HepG2 (cell line): ENCODE results near the gene UBQLN1. TPM values are rescaled to one million over a fixed set of nuclear protein-coding genes. Genes with fewer than 3 reads are reported as not detected.

Experiments
- ATAC-seq: fragments of 200-7000 bp; cut with Tn5 transposase; 3 replicates; pipeline ENCODE4 v1.9.1; 2020; ENCODE audit warnings: mild to moderate bottlenecking, moderate library complexity
- BruUV-seq: library from RNA; stranded (reverse); fragments of 400-500 nt; replicated peaks from 2 replicates; lab custom pipeline; 2021; lab: Mats Ljungman, UMichigan
- CTCF ChIA-PET: fragments of 300-600 bp; formaldehyde crosslinking; extraction: SDS; loops from one replicate; lab custom pipeline; 2021; ENCODE audit warnings: low total read pairs, inconsistent platforms, low intra/inter-chr PET ratio; lab: Yijun Ruan, JAX
- POLR2A ChIA-PET: fragments of 350-600 bp; sonication (Branson Sonifier 250); formaldehyde crosslinking; loops from one replicate; lab custom pipeline; 2020; ENCODE audit warnings: antibody characterized with exemption, inconsistent platforms; lab: Yijun Ruan, JAX
- DNase-seq: peaks from one replicate; pipeline ENCODE4 v3.0.0-alpha.2; 2015; ENCODE audit warnings: low spot score
- FAIRE-seq: peaks from 3 replicates; lab custom pipeline; 2011; peaks lifted over from hg19 to GRCh38; lab: Jason Lieb, UNC
- H2AFZ ChIP-seq: one replicate; pipeline ENCODE4 v1.6.1; 2011; ENCODE audit warnings: low read length, inconsistent platforms
- H3K27ac ChIP-seq: fragments of 300-600 bp; 3 replicates; pipeline ENCODE4 v1.8.0; 2011; ENCODE audit warnings: mixed run types, mild to moderate bottlenecking, mixed read lengths, low read length, inconsistent platforms; ENCODE audit not compliant: insufficient read depth; ENCODE audit errors: extremely low read length
- H3K27me3 ChIP-seq, 2 experiments: fragments of 200-600 bp in 1 of 2; 2 replicates in 1 of 2; 3 replicates in 1 of 2; pipeline versions ENCODE4 v1.6.0 to v1.8.0; 2011; ENCODE audit warnings: low read length in 2 of 2, mild to moderate bottlenecking in 2 of 2, moderate library complexity in 2 of 2, inconsistent platforms in 1 of 2; ENCODE audit not compliant: insufficient read depth in 2 of 2, control insufficient read depth in 1 of 2
- H3K36me3 ChIP-seq, 2 experiments: fragments of 200-600 bp in 1 of 2; replicated peaks in 1 of 2; 2 replicates in 1 of 2; 3 replicates in 1 of 2; pipeline versions ENCODE4 v1.5.1 to v1.8.0; 2011; ENCODE audit warnings: low read length in 2 of 2, inconsistent platforms in 1 of 2; ENCODE audit not compliant: insufficient read depth in 2 of 2, control insufficient read depth in 1 of 2
- H3K4me1 ChIP-seq: 2 replicates; pipeline ENCODE4 v1.5.1; 2012; ENCODE audit warnings: low read length, inconsistent platforms; ENCODE audit not compliant: insufficient read depth
- H3K4me2 ChIP-seq: 2 replicates; pipeline ENCODE4 v1.6.0; 2011; ENCODE audit warnings: low read depth, low read length, inconsistent platforms
- H3K4me3 ChIP-seq, 3 experiments: fragments of 200-600 bp in 1 of 3; sonication (generic), shearing (Covaris generic) in 1 of 3; replicated peaks in 1 of 3; 2 replicates each; pipeline ENCODE4 v1.5.1; 2011 to 2016; ENCODE audit warnings: low read length in 3 of 3, inconsistent platforms in 2 of 3, low read depth in 2 of 3, mild to moderate bottlenecking in 2 of 3, control low read depth in 1 of 3, mixed read lengths in 1 of 3; ENCODE audit not compliant: insufficient read depth in 1 of 3
- H3K79me2 ChIP-seq: one replicate; pipeline ENCODE4 v1.6.1; 2011; ENCODE audit warnings: low read length, inconsistent platforms; ENCODE audit not compliant: insufficient read depth
- H3K9ac ChIP-seq: 2 replicates; pipeline ENCODE4 v1.6.0; 2011; ENCODE audit warnings: mild to moderate bottlenecking, low read depth, low read length, inconsistent platforms; ENCODE audit not compliant: insufficient read depth
- H3K9me3 ChIP-seq: 2 replicates; pipeline ENCODE4 v1.5.1; 2012; ENCODE audit warnings: mild to moderate bottlenecking, low read length
- H4K20me1 ChIP-seq: 2 replicates; pipeline ENCODE4 v1.6.0; 2011; ENCODE audit warnings: inconsistent platforms, mild to moderate bottlenecking, low read length, moderate library complexity; ENCODE audit not compliant: insufficient read depth
- BORCS8-MEF2B ChIP-seq: sonication (generic); formaldehyde crosslinking; IDR thresholded peaks from 2 replicates; pipeline ENCODE4 v1.8.0; 2022; ENCODE audit warnings: mild to moderate bottlenecking, missing genetic modification reagents
- ESRRA ChIP-seq: sonication (generic); formaldehyde crosslinking; IDR thresholded peaks from 2 replicates; pipeline ENCODE4 v1.5.1; 2020; ENCODE audit warnings: mild to moderate bottlenecking, low read depth, missing genetic modification reagents
- HBP1 ChIP-seq: IDR thresholded peaks from 2 replicates; pipeline ENCODE4 v1.6.1; 2016; ENCODE audit warnings: low read depth, control low read depth
- IKZF4 ChIP-seq: sonication (generic); formaldehyde crosslinking; IDR thresholded peaks from 2 replicates; pipeline ENCODE4 v1.5.1; 2020; ENCODE audit warnings: borderline replicate concordance, mild to moderate bottlenecking, low read depth, missing genetic modification reagents; ENCODE audit errors: not compliant biosample characterization
- KDM5A ChIP-seq: fragments of 200-600 bp; sonication (generic); IDR thresholded peaks from 2 replicates; pipeline ENCODE4 v1.7.0; 2018; ENCODE audit warnings: antibody characterized with exemption, mild to moderate bottlenecking, low read length, borderline replicate concordance
- NFIC ChIP-seq: IDR thresholded peaks from 2 replicates; pipeline ENCODE4 v1.6.1; 2012; ENCODE audit warnings: mild to moderate bottlenecking, low read length, inconsistent platforms
- ZBTB25 ChIP-seq: IDR thresholded peaks from 2 replicates; pipeline ENCODE4 v1.6.1; 2018; ENCODE audit warnings: missing genetic modification reagents
- ZNF275 ChIP-seq: sonication (generic); formaldehyde crosslinking; IDR thresholded peaks from 2 replicates; pipeline ENCODE4 v1.8.0; 2022; ENCODE audit warnings: missing genetic modification reagents, mild to moderate bottlenecking, inconsistent platforms, borderline replicate concordance
- ZNF362 ChIP-seq: sonication (generic); formaldehyde crosslinking; IDR thresholded peaks from 2 replicates; pipeline ENCODE4 v1.4.0; 2020; ENCODE audit warnings: missing genetic modification reagents, mild to moderate bottlenecking, borderline replicate concordance
- WGBS: methylation state at CpG from one replicate; pipeline ENCODE4 v1.1.6; 2017; ENCODE audit warnings: low lambda C conversion rate; 5-methylcytosine and 5-hydroxymethylcytosine counted together
- in situ Hi-C: cut with HindIII; loops from 2 replicates; pipeline ENCODE4 v1.10.0; 2017; ENCODE audit warnings: low pct_unique_long_range_greater_than_20kb; ENCODE audit not compliant: extremely low pct_ligation_motif_present
- intact Hi-C: fragments of 100-400 bp; cut with micrococcal nuclease; formaldehyde crosslinking; loops from one replicate; pipeline ENCODE4 v1.10.0; 2022; ENCODE audit not compliant: unreplicated experiment
- polyA plus RNA-seq, 8 experiments: library from polyadenylated mRNA; depleted of rRNA in 3 of 8; stranded (reverse) in 7 of 8; unstranded in 1 of 8; fragments of >200 nt; fragmentation: Illumina TruSeq in 4 of 8; extraction: Trizol in 4 of 8; gene quantifications; 2 replicates each; pipeline versions ENCODE4 v1.2.1 to v1.2.3, GENCODE V29; 2011 to 2016; ENCODE audit warnings: low read depth in 4 of 8, missing spikeins in 1 of 8, mixed read lengths in 1 of 8; ENCODE audit not compliant: insufficient read depth in 1 of 8
- total RNA-seq, 5 experiments: library from RNA; depleted of rRNA; stranded (reverse); fragments of >200 nt; fragmentation: Illumina TruSeq; extraction: Trizol; gene quantifications; 2 replicates each; pipeline ENCODE4 v1.2.3, GENCODE V29; 2016; ENCODE audit warnings: low read depth in 1 of 5

UBQLN1 gene
- total and polyA plus RNA-seq, 2 of the 13 experiments (the other 11 are each of a cell fraction or from before 2014, with no cell fraction given), result 78.1 to 83.8 TPM

GRCh38 chr9:83629433-83630104, 78.2 kb downstream of the UBQLN1 start:
- H3K27me3 ChIP-seq, result no peaks in the 10 kb centered on the region
- intact Hi-C loops, result loop anchor here (1.0 kb wide), 1 partner anchor 8 kb away; no protein-coding TSS in a partner anchor
- TF ChIP-seq BORCS8-MEF2B (CRISPR knock-in tag) (peak; percentile 47; the same call in 1 of the 2 replicates), KDM5A (peak; percentile 38; the same call in 1 of the 2 replicates), ZBTB25 (CRISPR knock-in tag) (0 out of 2 replicates have a peak, but pooled peaks have one; percentile 29), ZNF275 (CRISPR knock-in tag) (no peak), NFIC (peak; percentile 78), IKZF4 (CRISPR knock-in tag) (peak; percentile 80), HBP1 (peak; percentile 84; the same call in 1 of the 2 replicates), ZNF362 (CRISPR knock-in tag) (peak; percentile 41; the same call in 1 of the 2 replicates), ESRRA (CRISPR knock-in tag) (peak; percentile 94)

More at GRCh38 chr9:83629433-83630104, 78.2 kb downstream of the UBQLN1 start:
- peak overlapping the region; percentile 46 for H3K9ac ChIP-seq
- WGBS, result 13% methylated on average over 7 of the region's 7 CpGs
- H3K79me2 ChIP-seq, result no peaks in the 10 kb centered on the region
- peak overlapping the region; percentile 95 for H3K27ac ChIP-seq
- H2AFZ ChIP-seq, result no peak overlapping the region
- H4K20me1 ChIP-seq, result no peaks in the 10 kb centered on the region
- CTCF ChIA-PET, result no interaction called here
- in situ Hi-C loops, result no loop called here
- DNase-seq (peak; percentile 88), ATAC-seq (peak; percentile 95), FAIRE-seq (peak; percentile 85)
- H3K4me3 ChIP-seq, result peak overlapping the region in 1 of 3 experiments; percentile 26; a peak in 2 of 6 replicates
- peaks cover 56% of the 10 kb centered on the region for H3K4me1 ChIP-seq
- peak overlapping the region; percentile 68 for H3K4me2 ChIP-seq
- BruUV-seq, result no TSS peak
- H3K36me3 ChIP-seq, result peaks cover 2 to 4% of the 10 kb centered on the region in 2 experiments; a peak in 2 of 5 replicates
- no peaks in the 10 kb centered on the region for H3K9me3 ChIP-seq
- POLR2A ChIA-PET, result interaction anchor here (1.2 to 2.9 kb wide), 4 partner anchors 8 to 13 kb away, joined by 3 to 17 read pairs (median 5); no protein-coding TSS in a partner anchor
